ENCODE data around the gene NDFIP1. TPM values are rescaled to one million over a fixed set of nuclear protein-coding genes. Genes with fewer than 3 reads are reported as not detected.

NDFIP1 gene
- total RNA-seq, 5 donors from 2014 or later (not counting 1 experiment from before 2014, with no cell fraction given): 76.3 to 194 (median 90.8) TPM

- Histone ChIP-seq H3K4me3 (ENCODE audit: control insufficient read depth in 1 of 2, extremely low read depth in 1 of 2, low read length in 1 of 2) (no peak overlapping the region), H3K27ac (ENCODE audit: low read length) (no peak overlapping the region), H3K9me3 (no peaks in the 10 kb centered on the region), H3K4me1 (ENCODE audit: control insufficient read depth in 1 of 2, extremely low read depth in 1 of 2, insufficient read depth in 2 of 2, low read length in 2 of 2) (peaks cover 27 to 36% of the 10 kb centered on the region in 2 experiments), H3K27me3 (replicated peaks in 1 of 2; ENCODE audit: control insufficient read depth in 2 of 2, extremely low read depth in 1 of 2, insufficient read depth in 2 of 2, low read length in 1 of 2) (no peaks in the 10 kb centered on the region), H3K36me3 (ENCODE audit: control insufficient read depth in 2 of 2, extremely low read depth in 1 of 2, insufficient read depth in 1 of 2, low read length in 1 of 2) (peaks cover 0 to 12% of the 10 kb centered on the region in 2 donors)
- ATAC-seq (replicated peaks in 1 of 4) (no peak), DNase-seq (no peak)
- 100% methylated on average over 2 of the region's 3 CpGs for WGBS (ENCODE audit: insufficient coverage)
- Mint-ChIP-seq H3K27ac (peak overlapping the region in 1 of 2 donors; percentile 76), H3K4me3 (no peak overlapping the region), H3K9me3 (no peaks in the 10 kb centered on the region), H3K4me1 (peaks cover 89 to 93% (median 90%) of the 10 kb centered on the region in 3 donors), H3K27me3 (no peaks in the 10 kb centered on the region), H3K36me3 (peaks cover 40% of the 10 kb centered on the region)
- ChIA-PET POLR2A (interaction anchor here (0.6 to 1.5 kb wide), 3 partner anchors 10 to 117 kb away, joined by 3 to 5 read pairs (median 3); no protein-coding TSS in a partner anchor), CTCF (interaction anchor here (0.5 to 1.4 kb wide), 3 partner anchors 15 to 27 kb away, joined by 4 to 6 read pairs (median 5); no protein-coding TSS in a partner anchor)
Measured at GRCh38 chr5:142125378-142125777, 16.8 kb downstream of the NDFIP1 start.

- ChIA-PET CTCF (interaction anchor here (0.5 to 1.4 kb wide), 5 partner anchors 14 to 157 kb away, joined by 3 to 6 read pairs (median 4); partner anchors contain the start of gene RNF14 (in 1 of the 2)), POLR2A (interaction anchor here in 1 of 2 donors (0.6 to 1.5 kb wide), 2 partner anchors 17 to 556 kb away, joined by 3 to 4 read pairs; no protein-coding TSS in a partner anchor)
- H3K9me3 Mint-ChIP-seq: no peaks in the 10 kb centered on the region
- H3K36me3 Mint-ChIP-seq: peaks cover 35% of the 10 kb centered on the region
- DNase-seq (no peak), ATAC-seq (replicated peaks in 1 of 4) (no peak)
- H3K4me3 ChIP-seq (ENCODE audit: control insufficient read depth in 1 of 2, extremely low read depth in 1 of 2, low read length in 1 of 2): no peak overlapping the region
- peak overlapping the region in 1 of 2 donors; percentile 76 for H3K27ac Mint-ChIP-seq
- H3K4me3 Mint-ChIP-seq: peak overlapping the region in 1 of 3 donors; percentile 69
- H3K27ac ChIP-seq (ENCODE audit: low read length): no peak overlapping the region
- H3K27me3 Mint-ChIP-seq: no peaks in the 10 kb centered on the region
- H3K27me3 ChIP-seq (replicated peaks in 1 of 2; ENCODE audit: control insufficient read depth in 2 of 2, extremely low read depth in 1 of 2, insufficient read depth in 2 of 2, low read length in 1 of 2): no peaks in the 10 kb centered on the region
- peaks cover 88 to 90% (median 89%) of the 10 kb centered on the region in 3 donors for H3K4me1 Mint-ChIP-seq
- H3K36me3 ChIP-seq (ENCODE audit: control insufficient read depth in 2 of 2, extremely low read depth in 1 of 2, insufficient read depth in 1 of 2, low read length in 1 of 2): peaks cover 0 to 10% of the 10 kb centered on the region in 2 donors
- H3K9me3 ChIP-seq: no peaks in the 10 kb centered on the region
- peaks cover 24 to 30% of the 10 kb centered on the region in 2 experiments for H3K4me1 ChIP-seq (ENCODE audit: control insufficient read depth in 1 of 2, extremely low read depth in 1 of 2, insufficient read depth in 2 of 2, low read length in 2 of 2)
Measured at GRCh38 chr5:142125963-142126362, 17.4 kb downstream of the NDFIP1 start.

GRCh38 chr5:142128675-142129208 lies 20.2 kb downstream of the NDFIP1 start:
- Mint-ChIP-seq H3K36me3 (peaks cover 26% of the 10 kb centered on the region), H3K4me1 (peaks cover 66 to 73% (median 71%) of the 10 kb centered on the region in 3 donors), H3K9me3 (no peaks in the 10 kb centered on the region), H3K27ac (peak overlapping the region; percentile 58 to 77), H3K27me3 (no peaks in the 10 kb centered on the region), H3K4me3 (peak overlapping the region in 1 of 3 donors; percentile 69)
- no peaks in the 10 kb centered on the region for H3K9me3 ChIP-seq
- H3K4me1 ChIP-seq (ENCODE audit: control insufficient read depth in 1 of 2, extremely low read depth in 1 of 2, insufficient read depth in 2 of 2, low read length in 2 of 2): peaks cover 22 to 28% of the 10 kb centered on the region in 2 experiments
- CTCF ChIA-PET: interaction anchor here in 1 of 2 donors (0.9 to 2.3 kb wide), 5 partner anchors 9 to 139 kb away, joined by 3 to 7 read pairs (median 5); partner anchors contain the start of gene GNPDA1
- H3K27ac ChIP-seq (ENCODE audit: low read length): peak overlapping the region; percentile 3
- POLR2A ChIA-PET: interaction anchor here (0.6 to 1.5 kb wide), 6 partner anchors 12 to 21 kb away, joined by 3 to 4 read pairs (median 3); partner anchors contain the start of gene NDFIP1 (in 1 of the 2)
- DNase-seq (no peak), ATAC-seq (replicated peaks in 1 of 4) (peak; percentile 48 to 75 (median 60))
- H3K4me3 ChIP-seq (ENCODE audit: control insufficient read depth in 1 of 2, extremely low read depth in 1 of 2, low read length in 1 of 2): no peak overlapping the region
- H3K36me3 ChIP-seq (ENCODE audit: control insufficient read depth in 2 of 2, extremely low read depth in 1 of 2, insufficient read depth in 1 of 2, low read length in 1 of 2): peaks cover 0 to 20% of the 10 kb centered on the region in 2 donors
- no peaks in the 10 kb centered on the region for H3K27me3 ChIP-seq (replicated peaks in 1 of 2; ENCODE audit: control insufficient read depth in 2 of 2, extremely low read depth in 1 of 2, insufficient read depth in 2 of 2, low read length in 1 of 2)
- WGBS (ENCODE audit: insufficient coverage): no CpG with 5 or more reads among the region's 3 CpGs

DNA sequence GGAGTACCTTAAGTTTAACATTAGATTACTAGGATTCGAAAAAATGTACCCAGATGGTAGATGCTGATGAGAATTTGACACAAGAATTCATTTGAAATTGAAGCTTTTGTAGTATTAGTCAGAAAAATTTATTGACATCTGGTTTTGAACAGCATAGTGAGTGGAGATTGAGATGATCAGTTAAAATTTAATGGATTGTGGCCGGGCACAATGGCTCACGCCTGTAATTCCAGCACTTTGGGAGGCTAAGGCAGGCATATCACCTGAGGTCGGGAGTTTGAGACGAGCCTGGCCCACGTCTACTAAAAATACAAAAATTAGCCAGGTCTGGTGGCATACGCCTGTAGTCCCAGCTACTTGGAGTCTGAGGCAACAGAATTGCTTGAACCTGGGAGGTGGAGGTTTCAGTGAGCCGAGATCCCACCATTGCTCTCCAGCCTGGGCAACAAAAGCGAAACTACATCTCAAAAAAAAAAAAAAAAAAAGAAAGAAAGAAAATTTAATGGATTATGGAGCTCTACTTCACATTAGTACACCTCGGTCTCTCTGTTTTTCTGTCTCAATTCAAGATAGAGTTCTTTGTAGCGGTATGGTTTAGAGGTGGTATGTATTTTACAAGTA lies 21.0 kb downstream of the NDFIP1 start:
- ChIA-PET POLR2A (interaction anchor here (0.6 to 1.5 kb wide), 12 partner anchors 11 to 1827 kb away, joined by 3 to 12 read pairs (median 4); partner anchors contain the start of gene NDFIP1 (in 1 of the 2)), CTCF (interaction anchor here (0.6 to 2.3 kb wide), 9 partner anchors 10 to 243 kb away, joined by 3 to 8 read pairs (median 5); partner anchors contain the start of gene GNPDA1 (in 1 of the 2))
- H3K4me3 Mint-ChIP-seq: peak overlapping the region in 2 of 3 donors; percentile 7 to 69
- H3K4me3 ChIP-seq (ENCODE audit: control insufficient read depth in 1 of 2, extremely low read depth in 1 of 2, low read length in 1 of 2): no peak overlapping the region
- H3K9me3 ChIP-seq: no peaks in the 10 kb centered on the region
- no peaks in the 10 kb centered on the region for H3K27me3 ChIP-seq (replicated peaks in 1 of 2; ENCODE audit: control insufficient read depth in 2 of 2, extremely low read depth in 1 of 2, insufficient read depth in 2 of 2, low read length in 1 of 2)
- H3K4me1 Mint-ChIP-seq: peaks cover 58 to 65% (median 62%) of the 10 kb centered on the region in 3 donors
- peaks cover 18% of the 10 kb centered on the region for H3K36me3 Mint-ChIP-seq
- DNase-seq (no peak), ATAC-seq (replicated peaks in 1 of 4) (no peak)
- H3K27ac Mint-ChIP-seq: peak overlapping the region; percentile 58 to 81
- WGBS (ENCODE audit: insufficient coverage): 100% methylated on average over 4 of the region's 11 CpGs
- H3K27ac ChIP-seq (ENCODE audit: low read length): no peak overlapping the region
- peaks cover 22 to 28% of the 10 kb centered on the region in 2 experiments for H3K4me1 ChIP-seq (ENCODE audit: control insufficient read depth in 1 of 2, extremely low read depth in 1 of 2, insufficient read depth in 2 of 2, low read length in 2 of 2)
- no peaks in the 10 kb centered on the region for H3K9me3 Mint-ChIP-seq
- no peaks in the 10 kb centered on the region for H3K27me3 Mint-ChIP-seq
- peaks cover 0 to 24% of the 10 kb centered on the region in 2 donors for H3K36me3 ChIP-seq (ENCODE audit: control insufficient read depth in 2 of 2, extremely low read depth in 1 of 2, insufficient read depth in 1 of 2, low read length in 1 of 2)

DNA sequence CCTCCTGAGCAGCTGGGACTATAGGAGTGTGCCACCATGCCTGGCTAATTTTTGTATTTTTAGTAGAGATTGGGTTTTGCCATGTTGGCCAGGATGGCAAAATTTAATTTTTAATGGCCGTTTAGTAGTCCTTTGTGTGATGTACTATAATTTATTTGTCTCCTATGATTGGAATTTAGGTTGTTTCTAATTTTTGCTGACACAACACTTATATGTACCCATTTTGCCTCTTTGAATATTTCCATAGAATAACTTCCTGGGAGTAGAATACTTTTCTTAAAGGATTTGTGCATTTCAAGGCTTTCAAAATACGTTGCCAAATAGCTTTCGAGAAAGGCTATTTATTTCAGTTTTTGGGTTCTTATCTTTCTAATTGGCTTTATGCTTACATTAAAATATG lies 22.8 kb downstream of the NDFIP1 start:
- Histone ChIP-seq H3K9me3 (no peaks in the 10 kb centered on the region), H3K27me3 (replicated peaks in 1 of 2; ENCODE audit: control insufficient read depth in 2 of 2, extremely low read depth in 1 of 2, insufficient read depth in 2 of 2, low read length in 1 of 2) (no peaks in the 10 kb centered on the region), H3K27ac (ENCODE audit: low read length) (no peak overlapping the region), H3K4me3 (ENCODE audit: control insufficient read depth in 1 of 2, extremely low read depth in 1 of 2, low read length in 1 of 2) (no peak overlapping the region), H3K36me3 (ENCODE audit: control insufficient read depth in 2 of 2, extremely low read depth in 1 of 2, insufficient read depth in 1 of 2, low read length in 1 of 2) (peaks cover 0 to 33% of the 10 kb centered on the region in 2 donors), H3K4me1 (ENCODE audit: control insufficient read depth in 1 of 2, extremely low read depth in 1 of 2, insufficient read depth in 2 of 2, low read length in 2 of 2) (peaks cover 22 to 26% of the 10 kb centered on the region in 2 experiments)
- WGBS (ENCODE audit: insufficient coverage): no CpG with 5 or more reads among the region's 3 CpGs
- peaks cover 58 to 73% (median 65%) of the 10 kb centered on the region in 3 donors for H3K4me1 Mint-ChIP-seq
- H3K27me3 Mint-ChIP-seq: no peaks in the 10 kb centered on the region
- POLR2A ChIA-PET: interaction anchor here in 1 of 2 donors (0.5 kb wide), 1 partner anchor 16 kb away, joined by 3 read pairs; no protein-coding TSS in a partner anchor
- H3K36me3 Mint-ChIP-seq: peaks cover 21% of the 10 kb centered on the region
- H3K4me3 Mint-ChIP-seq: peak overlapping the region in 1 of 3 donors; percentile 19
- DNase-seq (no peak), ATAC-seq (replicated peaks in 1 of 4) (no peak)
- H3K27ac Mint-ChIP-seq: peak overlapping the region; percentile 9 to 71
- CTCF ChIA-PET: interaction anchor here (0.7 to 1.1 kb wide), 3 partner anchors 14 to 140 kb away, joined by 3 to 5 read pairs (median 3); no protein-coding TSS in a partner anchor
- H3K9me3 Mint-ChIP-seq: no peaks in the 10 kb centered on the region

- DNase-seq (no peak), ATAC-seq (replicated peaks in 1 of 4) (no peak)
- no peaks in the 10 kb centered on the region for H3K27me3 Mint-ChIP-seq
- peaks cover 27% of the 10 kb centered on the region for H3K36me3 Mint-ChIP-seq
- POLR2A ChIA-PET: interaction anchor here (0.6 kb wide), 3 partner anchors 48 to 142 kb away, joined by 3 to 7 read pairs (median 4); no protein-coding TSS in a partner anchor
- H3K9me3 Mint-ChIP-seq: no peaks in the 10 kb centered on the region
- peaks cover 46 to 65% (median 50%) of the 10 kb centered on the region in 3 donors for H3K4me1 Mint-ChIP-seq
- Histone ChIP-seq H3K27ac (ENCODE audit: low read length) (no peak overlapping the region), H3K36me3 (ENCODE audit: control insufficient read depth in 2 of 2, extremely low read depth in 1 of 2, insufficient read depth in 1 of 2, low read length in 1 of 2) (peaks cover 0 to 42% of the 10 kb centered on the region in 2 donors), H3K4me1 (ENCODE audit: control insufficient read depth in 1 of 2, extremely low read depth in 1 of 2, insufficient read depth in 2 of 2, low read length in 2 of 2) (peaks cover 11 to 21% of the 10 kb centered on the region in 2 experiments), H3K4me3 (ENCODE audit: control insufficient read depth in 1 of 2, extremely low read depth in 1 of 2, low read length in 1 of 2) (no peak overlapping the region), H3K27me3 (replicated peaks in 1 of 2; ENCODE audit: control insufficient read depth in 2 of 2, extremely low read depth in 1 of 2, insufficient read depth in 2 of 2, low read length in 1 of 2) (no peaks in the 10 kb centered on the region), H3K9me3 (no peaks in the 10 kb centered on the region)
- H3K27ac Mint-ChIP-seq: no peak overlapping the region
- 100% methylated on average over 1 of the region's 3 CpGs for WGBS (ENCODE audit: insufficient coverage)
- CTCF ChIA-PET: interaction anchor here in 1 of 2 donors (0.7 kb wide), 1 partner anchor 142 kb away, joined by 4 read pairs; no protein-coding TSS in a partner anchor
- no peak overlapping the region for H3K4me3 Mint-ChIP-seq
Measured at GRCh38 chr5:142132916-142133315, 24.3 kb downstream of the NDFIP1 start.
